ENCODE results near the gene SCYGR6. TPM values are rescaled to one million over a fixed set of nuclear protein-coding genes. Genes with fewer than 3 reads are reported as not detected.

The SCYGR6 gene
- total and polyA plus RNA-seq, 9 of the 15 experiments (the other 6 are each of a cell fraction or from before 2014, with no cell fraction given), result not detected

- TF ChIP-seq MCM2 (IDR thresholded peaks at IDR 0.05; ENCODE audit: low read depth) (no peak), HMG20B (CRISPR knock-in tag; IDR thresholded peaks at IDR 0.05) (no peak)
Measured at GRCh38 chr2:227765788-227766372, 41.3 kb upstream of the SCYGR6 start (continued).

DNA sequence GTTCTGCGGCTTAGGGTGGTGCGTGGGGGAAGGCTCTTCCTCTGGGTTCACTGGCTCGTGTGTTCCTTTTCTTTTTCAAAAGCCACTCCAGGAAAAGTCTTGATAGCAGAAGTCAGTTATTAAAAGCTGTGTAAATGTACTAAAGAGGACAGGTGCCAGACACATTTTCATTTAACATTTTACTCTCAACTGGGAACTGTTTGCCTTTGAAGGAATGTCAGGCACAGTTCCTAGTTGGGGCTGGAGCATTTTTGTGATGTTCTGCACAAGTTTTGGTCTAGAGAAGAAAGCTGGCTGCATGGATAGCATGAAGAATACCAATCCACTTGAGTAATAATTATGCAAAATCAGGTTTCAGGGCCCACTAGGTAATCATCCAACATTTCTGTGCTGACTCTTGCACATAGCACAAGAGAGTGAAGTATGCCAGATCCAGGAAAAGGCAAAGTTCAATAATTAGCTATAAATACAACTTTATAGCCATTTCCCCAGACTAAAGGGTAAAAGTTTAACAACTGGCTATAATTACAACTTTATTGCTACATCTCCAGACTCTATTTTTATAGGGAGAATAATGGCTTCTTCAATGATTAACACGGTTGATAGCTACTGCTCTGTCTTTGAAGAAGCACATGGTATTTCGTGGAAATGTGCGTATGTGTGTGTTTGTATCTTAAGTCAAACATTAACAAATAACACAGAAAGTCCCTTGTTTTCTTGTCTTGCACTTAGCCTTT, 37.4 kb upstream of the SCYGR6 start:
- no peak overlapping the region for H2AFZ ChIP-seq (ENCODE audit: low read depth, low read length)
- no peak for FAIRE-seq
- H3K4me1 ChIP-seq (replicated peaks in 1 of 2; ENCODE audit: control insufficient read depth in 2 of 2, insufficient read depth in 2 of 2, low read length in 2 of 2), result no peaks in the 10 kb centered on the region
- ChIA-PET CTCF (ENCODE audit: low intra/inter-chr PET ratio) (no interaction called here), POLR2A (no interaction called here)
- no peak overlapping the region for H3K4me3 ChIP-seq
- no peak overlapping the region for H3K27ac ChIP-seq (ENCODE audit: extremely low read depth, low read depth, low read length)
- no peak overlapping the region for H3K9ac ChIP-seq (ENCODE audit: insufficient read depth in 1 of 2, low read depth in 2 of 2, low read length in 2 of 2)
- 0% methylated on average over 6 of the region's 6 CpGs for WGBS (ENCODE audit: insufficient coverage, low coverage, missing lambda C conversion rate)
- H3K9me3 ChIP-seq (replicated peaks; ENCODE audit: control insufficient read depth, insufficient read depth, low read depth, low read length), result no peaks in the 10 kb centered on the region
- H3K79me2 ChIP-seq (ENCODE audit: control insufficient read depth, insufficient read depth, low read length), result no peaks in the 10 kb centered on the region
- in situ Hi-C loops (cut with MboI), result loop anchor here (10.0 kb wide), 1 partner anchor 357 kb away; no protein-coding TSS in a partner anchor
- no TSS peak for BruUV-seq (replicated peaks)
- H3K9me1 ChIP-seq (ENCODE audit: control insufficient read depth, insufficient read depth, low read length), result no peaks in the 10 kb centered on the region
- no peaks in the 10 kb centered on the region; a peak in 1 of 5 replicates for H3K27me3 ChIP-seq (ENCODE audit: control insufficient read depth in 2 of 2, insufficient read depth in 2 of 2, low read length in 2 of 2)
- no peaks in the 10 kb centered on the region for H4K20me1 ChIP-seq (replicated peaks; ENCODE audit: control insufficient read depth, insufficient read depth, low read length)
- DNase-seq (ENCODE audit: extremely low read depth in 1 of 4, low spot score in 3 of 4), result no peak
- intact Hi-C loops (cut with micrococcal nuclease), result no loop called here
- H3K4me2 ChIP-seq (ENCODE audit: insufficient read depth, low read length), result no peak overlapping the region
- no peaks in the 10 kb centered on the region for H3K36me3 ChIP-seq (ENCODE audit: control insufficient read depth, insufficient read depth, low read length)
- no peak for ATAC-seq
- no peak for TF ChIP-seq ZNF77 (CRISPR knock-in tag; IDR thresholded peaks at IDR 0.05)
- no peak for TF ChIP-seq ZKSCAN3 (CRISPR knock-in tag; IDR thresholded peaks at IDR 0.05)
- no peak for TF ChIP-seq ZNF224 (CRISPR knock-in tag; IDR thresholded peaks at IDR 0.05)
- no peak for TF ChIP-seq RBBP5 (IDR thresholded peaks at IDR 0.05; ENCODE audit: borderline replicate concordance, insufficient read depth, low read length, poor library complexity, severe bottlenecking)
- no peak for TF ChIP-seq SIRT6 (IDR thresholded peaks at IDR 0.05; ENCODE audit: low read depth, low read length)
- TF ChIP-seq ETS2 (tag; IDR thresholded peaks at IDR 0.05; ENCODE audit: borderline replicate concordance, poor library complexity, severe bottlenecking), result no peak
- TF ChIP-seq, protein P1, sequence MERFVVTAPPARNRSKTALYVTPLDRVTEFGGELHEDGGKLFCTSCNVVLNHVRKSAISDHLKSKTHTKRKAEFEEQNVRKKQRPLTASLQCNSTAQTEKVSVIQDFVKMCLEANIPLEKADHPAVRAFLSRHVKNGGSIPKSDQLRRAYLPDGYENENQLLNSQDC (CRISPR knock-in tag; IDR thresholded peaks at IDR 0.05), result no peak
- TF ChIP-seq POLR2AphosphoS2 (IDR thresholded peaks at IDR 0.05; ENCODE audit: low read length), result no peak
- TF ChIP-seq HDAC1 (IDR thresholded peaks at IDR 0.05), result no peak
- TF ChIP-seq MTA3 (IDR thresholded peaks at IDR 0.05; ENCODE audit: borderline replicate concordance), result no peak
- TF ChIP-seq AFF1 (IDR thresholded peaks at IDR 0.05; ENCODE audit: low read depth in 1 of 2, partially characterized antibody in 2 of 2), result no peak
- no peak for TF ChIP-seq ZNF778 (CRISPR knock-in tag; IDR thresholded peaks at IDR 0.05)
- TF ChIP-seq ZKSCAN1 (IDR thresholded peaks at IDR 0.05; ENCODE audit: low read depth, low read length), result no peak
- no peak for TF ChIP-seq ELF4 (CRISPR knock-in tag; IDR thresholded peaks at IDR 0.05)

Data from K562 (cell line).